ENCODE results near the gene IRS1. TPM values are rescaled to one million over a fixed set of nuclear protein-coding genes. Genes with fewer than 3 reads are reported as not detected.

Gene IRS1
- total and polyA plus RNA-seq, 4 donors = 3.1 to 36.7 (median 7.9) TPM

DNA sequence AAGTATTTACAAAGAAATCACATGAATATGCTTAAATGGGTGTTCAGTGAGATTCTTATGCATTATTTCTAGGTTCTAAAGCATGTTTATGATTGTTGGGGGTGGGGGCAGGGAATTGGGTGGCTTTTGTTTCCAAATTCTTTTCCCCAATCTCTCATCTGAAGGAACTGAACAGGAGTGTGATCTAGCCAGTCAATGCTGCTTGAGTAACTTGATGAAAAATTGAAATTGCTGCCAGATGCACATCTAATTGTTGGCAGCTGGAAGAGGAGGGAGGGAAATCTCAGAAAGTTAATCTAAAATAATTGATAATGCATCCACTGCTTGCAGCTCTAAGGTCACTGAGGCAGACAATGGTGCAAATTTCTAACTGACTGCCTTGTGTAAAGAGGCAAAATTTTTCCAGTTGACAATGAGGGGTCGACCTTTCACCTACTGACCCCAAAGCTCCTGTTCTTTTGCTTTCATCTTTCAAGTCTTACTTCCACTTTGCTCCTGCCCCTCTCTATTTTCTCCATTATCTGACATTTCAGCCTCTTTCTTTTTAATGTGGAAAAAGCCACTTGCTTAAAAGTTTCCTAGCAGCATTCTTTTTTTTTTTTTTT, 53.3 kb downstream of the IRS1 start:
- DNase-seq = no peak
- no peak overlapping the region for H3K27ac ChIP-seq (ENCODE audit: low read depth in 1 of 2, low read length in 1 of 2)
- no peak overlapping the region for H3K9ac ChIP-seq (ENCODE audit: insufficient read depth in 1 of 2, low read length in 2 of 2)
- H3K27me3 ChIP-seq (ENCODE audit: control insufficient read depth in 3 of 3, insufficient read depth in 3 of 3, low read length in 2 of 3) = no peaks in the 10 kb centered on the region
- peaks cover 0 to 9% (median 4%) of the 10 kb centered on the region in 4 donors for H3K36me3 ChIP-seq (ENCODE audit: control insufficient read depth in 4 of 4, insufficient read depth in 4 of 4, low read length in 4 of 4)
- 79 to 83% methylated on average over 1 of the region's 1 CpG for WGBS, 2 donors
- TF ChIP-seq, protein P1, sequence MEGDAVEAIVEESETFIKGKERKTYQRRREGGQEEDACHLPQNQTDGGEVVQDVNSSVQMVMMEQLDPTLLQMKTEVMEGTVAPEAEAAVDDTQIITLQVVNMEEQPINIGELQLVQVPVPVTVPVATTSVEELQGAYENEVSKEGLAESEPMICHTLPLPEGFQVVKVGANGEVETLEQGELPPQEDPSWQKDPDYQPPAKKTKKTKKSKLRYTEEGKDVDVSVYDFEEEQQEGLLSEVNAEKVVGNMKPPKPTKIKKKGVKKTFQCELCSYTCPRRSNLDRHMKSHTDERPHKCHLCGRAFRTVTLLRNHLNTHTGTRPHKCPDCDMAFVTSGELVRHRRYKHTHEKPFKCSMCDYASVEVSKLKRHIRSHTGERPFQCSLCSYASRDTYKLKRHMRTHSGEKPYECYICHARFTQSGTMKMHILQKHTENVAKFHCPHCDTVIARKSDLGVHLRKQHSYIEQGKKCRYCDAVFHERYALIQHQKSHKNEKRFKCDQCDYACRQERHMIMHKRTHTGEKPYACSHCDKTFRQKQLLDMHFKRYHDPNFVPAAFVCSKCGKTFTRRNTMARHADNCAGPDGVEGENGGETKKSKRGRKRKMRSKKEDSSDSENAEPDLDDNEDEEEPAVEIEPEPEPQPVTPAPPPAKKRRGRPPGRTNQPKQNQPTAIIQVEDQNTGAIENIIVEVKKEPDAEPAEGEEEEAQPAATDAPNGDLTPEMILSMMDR (IDR thresholded peaks at IDR 0.05; ENCODE audit: control extremely low read depth, extremely low read depth) = no peak
- H3K9me3 ChIP-seq (ENCODE audit: control insufficient read depth in 4 of 4, insufficient read depth in 3 of 4, low read length in 3 of 4) = no peaks in the 10 kb centered on the region
- peaks cover 2 to 26% (median 17%) of the 10 kb centered on the region in 5 donors for H3K4me1 ChIP-seq (ENCODE audit: control insufficient read depth in 5 of 5, insufficient read depth in 5 of 5, low read length in 5 of 5)
- ATAC-seq (ENCODE audit: insufficient read depth, low FRiP score) = no peak
- H3K4me3 ChIP-seq = no peak overlapping the region

DNA sequence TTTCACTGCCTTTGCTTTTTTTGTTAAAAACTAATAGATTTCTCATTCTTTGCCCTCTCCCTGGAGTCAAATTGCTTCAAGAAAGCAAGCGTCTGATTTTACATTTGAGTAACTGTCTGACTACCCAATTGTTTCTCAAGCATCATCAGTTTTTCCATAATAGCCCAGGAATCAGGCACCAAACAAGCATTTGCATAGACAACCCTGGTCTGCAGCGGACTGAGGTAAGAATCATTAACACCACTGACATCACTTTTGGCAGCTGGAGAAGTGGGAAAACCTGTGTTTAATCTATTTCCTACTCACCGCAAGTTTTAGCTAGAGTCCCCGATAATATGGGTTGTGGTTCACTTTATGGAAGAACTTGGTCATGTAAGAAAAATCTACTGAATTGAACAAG, 55.7 kb downstream of the IRS1 start:
- no peak overlapping the region for H3K27ac ChIP-seq (ENCODE audit: low read depth in 1 of 2, low read length in 1 of 2)
- TF ChIP-seq, protein P1 (IDR thresholded peaks at IDR 0.05; ENCODE audit: control extremely low read depth, extremely low read depth) = no peak
- WGBS, 2 donors = 89 to 92% methylated on average over 4 of the region's 4 CpGs
- peaks cover 2 to 46% (median 30%) of the 10 kb centered on the region in 5 donors for H3K4me1 ChIP-seq (ENCODE audit: control insufficient read depth in 5 of 5, insufficient read depth in 5 of 5, low read length in 5 of 5)
- H3K36me3 ChIP-seq (ENCODE audit: control insufficient read depth in 4 of 4, insufficient read depth in 4 of 4, low read length in 4 of 4) = peaks cover 0 to 9% (median 4%) of the 10 kb centered on the region in 4 donors
- H3K9ac ChIP-seq (ENCODE audit: insufficient read depth in 1 of 2, low read length in 2 of 2) = no peak overlapping the region
- no peak for DNase-seq
- H3K4me3 ChIP-seq = no peak overlapping the region
- H3K27me3 ChIP-seq (ENCODE audit: control insufficient read depth in 3 of 3, insufficient read depth in 3 of 3, low read length in 2 of 3) = no peaks in the 10 kb centered on the region
- no peaks in the 10 kb centered on the region for H3K9me3 ChIP-seq (ENCODE audit: control insufficient read depth in 4 of 4, insufficient read depth in 3 of 4, low read length in 3 of 4)
- ATAC-seq (ENCODE audit: insufficient read depth, low FRiP score) = no peak

DNA sequence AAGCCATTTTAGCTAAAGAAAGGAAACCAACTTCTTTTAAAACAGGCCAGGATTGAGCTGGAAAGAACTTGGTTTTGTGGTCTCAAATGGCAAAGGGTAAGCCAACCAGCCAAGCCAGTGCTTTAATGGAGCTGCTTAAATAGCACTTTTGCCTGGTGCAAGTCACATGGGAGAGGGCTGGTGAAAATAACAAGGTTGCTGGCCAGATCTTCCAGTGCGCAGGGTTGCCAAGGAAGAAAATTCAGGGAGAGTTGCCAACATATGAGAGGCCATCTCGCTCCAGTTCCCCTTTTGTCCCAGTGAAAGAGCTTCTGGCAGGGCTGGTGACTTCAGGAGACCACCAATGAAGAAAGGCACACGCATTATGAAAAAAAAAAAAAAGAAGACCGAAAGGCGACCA, 57.3 kb downstream of the IRS1 start:
- no peak for ATAC-seq (ENCODE audit: insufficient read depth, low FRiP score)
- TF ChIP-seq, protein P1 (IDR thresholded peaks at IDR 0.05; ENCODE audit: control extremely low read depth, extremely low read depth) = no peak

More for the DNA sequence above, 57.3 kb downstream of the IRS1 start:
- Histone ChIP-seq H3K36me3 (ENCODE audit: control insufficient read depth in 4 of 4, insufficient read depth in 4 of 4, low read length in 4 of 4) (peaks cover 0 to 8% (median 4%) of the 10 kb centered on the region in 4 donors), H3K27me3 (ENCODE audit: control insufficient read depth in 3 of 3, insufficient read depth in 3 of 3, low read length in 2 of 3) (no peaks in the 10 kb centered on the region), H3K4me3 (no peak overlapping the region), H3K4me1 (ENCODE audit: control insufficient read depth in 5 of 5, insufficient read depth in 5 of 5, low read length in 5 of 5) (peaks cover 4 to 46% (median 33%) of the 10 kb centered on the region in 5 donors), H3K9me3 (ENCODE audit: control insufficient read depth in 4 of 4, insufficient read depth in 3 of 4, low read length in 3 of 4) (no peaks in the 10 kb centered on the region), H3K27ac (ENCODE audit: low read depth in 1 of 2, low read length in 1 of 2) (peak overlapping the region; percentile 33 to 85), H3K9ac (ENCODE audit: insufficient read depth in 1 of 2, low read length in 2 of 2) (no peak overlapping the region)
- peak; percentile 55 to 77 (median 73) for DNase-seq
- WGBS, 2 donors = 59 to 69% methylated on average over 5 of the region's 5 CpGs

Measured in lung (tissue), 12 donors.